Measurements from ENCODE around the gene SPR. TPM values are rescaled to one million over a fixed set of nuclear protein-coding genes. Genes with fewer than 3 reads are reported as not detected.

SPR gene
- total and polyA plus RNA-seq, 2 of the 13 experiments (the other 11 are each of a cell fraction or from before 2014, with no cell fraction given) = 34.0 to 96.0 TPM

- TF ChIP-seq ZNF362 (CRISPR knock-in tag; IDR thresholded peaks at IDR 0.05; ENCODE audit: borderline replicate concordance) (0 out of 2 replicates have a peak, but pooled peaks have one; percentile 31), ZMYM3 (CRISPR knock-in tag; IDR thresholded peaks at IDR 0.05) (no peak), ZNF160 (CRISPR knock-in tag; IDR thresholded peaks at IDR 0.05) (peak; percentile 15; the same call in 1 of the 2 replicates), ZHX2 (IDR thresholded peaks at IDR 0.05; ENCODE audit: low read depth) (no peak), ZHX2 (CRISPR knock-in tag; IDR thresholded peaks at IDR 0.05; ENCODE audit: borderline replicate concordance) (peak; percentile 81), ZBTB26 (CRISPR knock-in tag; IDR thresholded peaks at IDR 0.05; ENCODE audit: borderline replicate concordance) (no peak), KDM6A (CRISPR knock-in tag; IDR thresholded peaks at IDR 0.05; ENCODE audit: low read depth) (no peak), DMAP1 (CRISPR knock-in tag; IDR thresholded peaks at IDR 0.05) (0 out of 2 replicates have a peak, but pooled peaks have one; percentile 23), MED8 (CRISPR knock-in tag; IDR thresholded peaks at IDR 0.05; ENCODE audit: insufficient replicate concordance) (no peak), USF2 (IDR thresholded peaks at IDR 0.05; ENCODE audit: low read depth, low read length) (no peak), USF2 (CRISPR knock-in tag; IDR thresholded peaks at IDR 0.05; ENCODE audit: borderline replicate concordance) (no peak), ZNF264 (CRISPR knock-in tag; IDR thresholded peaks at IDR 0.05) (no peak; the same call in 1 of the 2 replicates), ZNF746 (CRISPR knock-in tag; IDR thresholded peaks at IDR 0.05) (no peak), PTBP1 (IDR thresholded peaks at IDR 0.05; ENCODE audit: low read depth, low read length, poor library complexity, severe bottlenecking) (no peak), ZC3H4 (CRISPR knock-in tag; IDR thresholded peaks at IDR 0.05; ENCODE audit: borderline replicate concordance) (no peak), PLSCR1 (CRISPR knock-in tag; IDR thresholded peaks at IDR 0.05; ENCODE audit: borderline replicate concordance) (no peak), MTA1 (CRISPR knock-in tag; IDR thresholded peaks at IDR 0.05; ENCODE audit: borderline replicate concordance) (peak; percentile 39; the same call in 1 of the 2 replicates)
Measured at GRCh38 chr2:72887032-72887739, at the start of gene SPR (continued).
